Activated naive CD8-positive, alpha-beta T cell treated with anti-CD3 and anti-CD28 coated beads, Interleukin-2, amount 50 U/mL, for 16 hours (primary cell): ENCODE measurements around the gene AHRR.
"Not testable (repeated sequence)": the region's sequence is repeated elsewhere in the genome, so short reads cannot be mapped to it uniquely, and the experiment has no call there.

Experiments
- DNase-seq: peaks from one replicate; pipeline ENCODE4 v3.0.0-alpha.2; 2020; ENCODE audit warnings: low read depth, low spot score

The AHRR gene

GRCh38 chr5:305459-305858 lies 16.1 kb upstream of the AHRR start:
- no peak for DNase-seq

GRCh38 chr5:306011-306805 lies 15.3 kb upstream of the AHRR start:
- DNase-seq: no peak

GRCh38 chr5:307306-307705 lies 14.2 kb upstream of the AHRR start:
- DNase-seq: no peak

GRCh38 chr5:307794-308579 lies 13.5 kb upstream of the AHRR start:
- no peak for DNase-seq

GRCh38 chr5:308672-309271 lies 12.7 kb upstream of the AHRR start:
- no peak for DNase-seq

- DNase-seq: not testable (repeated sequence)
Measured at GRCh38 chr5:309831-310230, 11.7 kb upstream of the AHRR start.

- no peak for DNase-seq
Measured at GRCh38 chr5:310516-310915, 11.0 kb upstream of the AHRR start.

DNA sequence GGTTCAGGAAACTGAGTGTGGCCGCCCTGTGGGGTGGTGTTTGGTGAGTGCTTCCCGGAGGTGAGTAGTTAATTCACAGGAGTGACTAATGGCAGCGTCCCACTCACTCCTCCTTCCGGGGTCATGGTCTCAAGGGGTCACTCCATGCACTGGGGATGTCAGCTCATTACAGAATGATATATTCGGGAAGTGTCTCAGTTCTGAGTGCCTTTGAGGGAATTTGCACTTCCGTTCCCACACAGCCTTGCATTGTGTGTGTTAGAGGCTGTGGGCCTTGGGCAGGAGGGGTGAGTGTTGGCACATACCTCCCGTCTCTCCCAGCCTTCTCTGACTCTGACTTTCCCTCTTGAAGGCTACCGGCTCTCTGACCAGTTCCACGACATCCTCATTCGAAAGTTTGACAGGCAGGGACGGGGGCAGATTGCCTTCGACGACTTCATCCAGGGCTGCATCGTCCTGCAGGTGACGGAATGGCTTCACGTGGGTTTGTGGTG lies 10.5 kb upstream of the AHRR start:
- DNase-seq: no peak

DNA sequence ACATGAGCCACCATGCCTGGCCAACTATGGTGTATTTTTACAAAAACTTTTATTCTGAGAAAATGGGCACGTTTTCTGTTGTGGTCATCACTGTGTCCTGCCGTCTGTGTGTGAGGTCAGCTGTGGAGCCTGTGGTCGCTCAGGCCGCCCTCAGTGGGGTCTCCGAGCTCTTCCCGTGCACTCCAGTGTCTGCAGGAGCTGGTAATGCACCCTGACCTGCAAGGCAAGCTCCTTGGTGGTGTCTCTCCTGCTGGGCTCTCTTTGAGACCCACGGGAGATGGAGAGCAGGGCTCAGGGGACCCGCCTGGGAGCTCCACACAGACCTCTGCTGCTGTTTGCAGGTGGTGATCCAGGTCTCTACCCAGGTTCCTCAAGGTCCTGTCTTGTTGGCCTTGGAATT lies 9.6 kb upstream of the AHRR start:
- DNase-seq: no peak

DNA sequence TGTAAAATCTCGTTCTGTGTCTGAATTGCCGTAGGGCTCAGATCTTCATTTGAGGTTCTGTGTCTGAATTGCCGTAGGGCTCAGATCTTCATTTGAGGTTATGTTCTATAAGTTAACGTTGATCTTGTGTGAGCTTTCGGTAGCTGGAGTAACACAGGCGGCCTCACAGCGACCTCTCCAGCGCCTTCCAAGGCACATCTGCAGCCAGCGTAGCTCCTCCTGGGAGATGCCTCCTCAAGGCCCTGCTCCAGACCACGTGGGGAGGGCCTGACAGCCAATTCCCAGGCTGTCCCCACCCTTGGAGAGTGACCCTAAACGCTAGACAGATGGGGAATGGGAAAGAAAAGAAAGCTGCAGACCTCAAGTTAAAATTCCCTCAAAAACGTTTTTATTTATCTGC lies 8.7 kb upstream of the AHRR start:
- DNase-seq: no peak

DNA sequence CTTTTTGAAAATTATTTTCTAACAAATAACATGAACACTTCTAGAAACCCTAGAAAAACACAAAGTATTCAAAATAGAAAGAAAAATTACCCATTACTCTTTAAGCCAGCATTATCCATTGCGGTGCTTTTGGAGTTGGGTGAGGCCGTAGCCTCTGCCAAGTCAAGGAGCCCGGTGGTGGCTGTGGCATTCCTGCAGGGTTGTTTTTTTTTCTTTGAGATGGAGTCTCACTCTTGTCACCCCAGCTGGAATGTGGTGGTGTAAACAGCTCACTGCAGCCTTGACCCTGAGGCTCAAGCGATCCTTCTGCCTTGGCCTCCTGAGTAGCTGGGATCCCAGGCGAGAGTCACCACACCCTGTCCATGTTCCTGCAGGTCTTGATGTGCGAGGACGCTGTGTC lies 8.2 kb upstream of the AHRR start:
- no peak for DNase-seq

GRCh38 chr5:313806-314376 lies 7.6 kb upstream of the AHRR start:
- no peak for DNase-seq

DNA sequence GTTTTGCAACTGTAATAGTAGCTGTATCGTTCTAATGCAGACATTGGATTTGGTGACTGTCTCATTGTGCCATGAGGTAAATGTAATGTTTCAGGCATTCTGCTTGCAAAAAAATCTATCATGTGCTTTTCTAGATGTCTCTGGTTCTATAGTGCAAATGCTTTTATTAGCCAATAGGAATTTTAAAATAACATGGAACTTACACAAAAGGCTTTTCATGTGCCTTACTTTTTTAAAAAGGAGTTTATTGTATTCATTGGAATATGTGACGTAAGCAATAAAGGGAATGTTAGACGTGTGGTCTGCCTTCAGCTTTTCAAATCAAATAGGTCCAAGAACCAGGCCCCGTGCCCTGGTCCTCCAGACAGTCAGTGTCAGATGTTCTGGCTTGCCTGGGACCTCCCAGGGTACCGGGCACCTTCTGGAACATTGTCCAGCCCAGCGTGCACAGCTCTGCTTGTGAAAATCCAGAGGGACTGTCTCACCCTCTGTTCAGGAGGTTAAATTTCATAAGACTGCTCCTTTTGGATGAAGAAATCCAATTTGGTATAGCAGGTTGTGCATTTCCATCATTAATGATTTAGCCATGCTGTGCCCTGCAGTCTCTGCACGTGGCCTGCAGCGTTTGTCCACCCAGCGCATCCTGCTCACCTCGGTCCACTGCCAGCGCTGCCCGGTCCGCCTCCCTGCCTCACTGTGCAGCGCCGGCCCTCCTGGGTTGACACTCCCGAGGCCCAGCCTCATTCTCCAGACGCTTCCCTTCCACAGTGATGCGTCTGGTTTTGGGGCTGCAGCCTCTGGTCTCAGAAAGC lies 6.6 kb upstream of the AHRR start:
- DNase-seq: no peak

DNA sequence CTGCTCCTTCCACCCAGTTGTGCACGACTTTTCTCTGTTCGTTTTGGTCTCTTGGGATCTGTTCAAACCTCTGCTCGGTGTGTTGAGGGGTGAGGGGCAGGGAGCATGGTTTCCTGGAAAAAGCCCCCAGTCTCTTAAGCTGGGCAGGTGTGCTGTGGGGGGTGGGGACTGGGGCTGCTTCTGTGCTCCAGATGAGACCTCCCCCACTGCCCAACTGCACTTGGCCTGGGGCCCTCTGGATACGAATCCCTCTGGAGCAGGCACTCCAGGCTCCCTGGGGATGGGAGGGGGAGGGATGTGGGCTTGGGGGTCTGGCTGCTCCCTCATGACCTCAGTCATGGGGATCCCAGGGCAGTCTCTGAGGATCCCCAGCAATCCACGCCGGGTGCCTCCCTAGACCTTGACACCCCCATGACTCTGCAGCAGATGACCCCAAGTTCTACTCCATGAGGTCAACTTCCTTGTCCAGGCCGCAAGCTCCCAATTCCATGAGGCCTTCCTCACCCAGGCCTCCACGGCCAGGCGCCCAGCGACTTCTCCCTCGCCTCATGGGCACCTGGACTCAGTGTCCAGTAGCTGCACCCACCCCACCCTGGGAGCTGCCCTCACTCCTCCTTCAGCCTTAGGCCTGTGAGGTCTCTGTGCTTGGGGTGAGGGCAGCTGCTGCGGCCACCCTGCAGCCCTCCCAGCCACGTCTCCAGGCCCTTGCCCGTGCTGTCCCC lies 5.9 kb upstream of the AHRR start:
- no peak for DNase-seq

GRCh38 chr5:316210-317085 lies 5.1 kb upstream of the AHRR start:
- no peak for DNase-seq

- no peak for DNase-seq
Measured at GRCh38 chr5:317086-317811, 4.3 kb upstream of the AHRR start.

DNA sequence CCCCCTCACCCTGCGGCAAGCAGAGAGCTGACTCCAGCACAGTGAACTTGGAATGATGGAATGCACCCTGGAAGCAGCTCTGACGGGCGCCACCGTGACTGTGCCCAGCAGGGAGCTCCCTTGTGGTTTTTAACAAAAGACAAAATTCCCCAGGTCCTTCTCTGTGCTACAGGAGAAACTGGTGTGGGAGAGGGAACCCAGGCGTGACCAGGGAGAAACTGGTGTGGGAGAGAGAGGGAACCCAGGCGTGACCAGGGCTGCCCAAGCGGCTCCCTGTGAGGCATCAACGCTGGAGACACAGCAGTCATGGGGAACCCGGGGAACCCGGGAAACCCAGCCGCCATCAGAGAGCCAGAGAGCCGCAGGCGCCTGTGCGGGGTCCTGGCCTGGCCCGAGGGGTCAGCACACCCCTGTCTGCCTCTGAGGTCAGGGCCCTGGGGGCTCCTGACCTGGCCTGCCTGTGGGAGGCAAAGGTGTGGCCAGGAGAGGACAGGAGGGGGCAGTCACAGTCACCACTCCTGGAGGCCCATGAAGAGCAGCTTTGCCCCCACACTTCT lies 3.1 kb upstream of the AHRR start:
- DNase-seq: no peak

- no peak for DNase-seq
Measured at GRCh38 chr5:318931-319601, 2.4 kb upstream of the AHRR start.
